Caco-2 (cell line): ENCODE data around the gene NEMP2. TPM values are rescaled to one million over a fixed set of nuclear protein-coding genes. Genes with fewer than 3 reads are reported as not detected.

Experiments
- BruUV-seq: library from RNA; stranded (reverse); fragments of 400-500 nt; replicated peaks from 2 replicates; lab custom pipeline; 2021; lab: Mats Ljungman, UMichigan
- CTCF ChIA-PET: fragments of 300-600 bp; sonication (Branson Sonifier 250); formaldehyde crosslinking; loops from one replicate; lab custom pipeline; 2022; ENCODE audit warnings: antibody characterized with exemption; lab: Charles Lee
- POLR2A ChIA-PET: fragments of 300-600 bp; sonication (Branson Sonifier 250); formaldehyde crosslinking; loops from one replicate; lab custom pipeline; 2022; ENCODE audit warnings: antibody characterized with exemption; lab: Charles Lee
- DNase-seq, 2 experiments: peaks; one replicate each; pipeline versions ENCODE4 v3.0.0 to v3.0.0-alpha.2; 2020 to 2022
- H3K27me3 ChIP-seq: replicated peaks from 2 replicates; pipeline ENCODE4 v1.6.0; 2011; ENCODE audit warnings: low read length; ENCODE audit not compliant: control insufficient read depth, insufficient read depth
- H3K36me3 ChIP-seq: 2 replicates; pipeline ENCODE4 v1.5.1; 2011; ENCODE audit warnings: low read length; ENCODE audit not compliant: control insufficient read depth, insufficient read depth
- H3K4me1 ChIP-seq: fragments of 250-450 bp; sonication (Bioruptor Pico); 2 replicates; pipeline ENCODE4 v1.5.1; 2020; ENCODE audit warnings: mild to moderate bottlenecking
- H3K4me3 ChIP-seq: 2 replicates; pipeline ENCODE4 v1.5.1; 2011; ENCODE audit warnings: low read depth, mild to moderate bottlenecking, control low read depth, low read length
- H3K9me3 ChIP-seq: fragments of 250-450 bp; sonication (Bioruptor Pico); 2 replicates; pipeline ENCODE4 v1.5.1; 2020; ENCODE audit warnings: mild to moderate bottlenecking, moderate library complexity
- H3K27ac Mint-ChIP-seq: one replicate; pipeline ENCODE4 v1.8.0; 2022; ENCODE audit warnings: mixed read lengths; ENCODE audit not compliant: unreplicated experiment
- H3K27me3 Mint-ChIP-seq: one replicate; pipeline ENCODE4 v1.8.0; 2022; ENCODE audit warnings: mixed read lengths; ENCODE audit not compliant: insufficient read depth, unreplicated experiment
- H3K36me3 Mint-ChIP-seq: one replicate; pipeline ENCODE4 v1.8.0; 2022; ENCODE audit warnings: mild to moderate bottlenecking, mixed read lengths; ENCODE audit not compliant: insufficient read depth, unreplicated experiment
- H3K4me1 Mint-ChIP-seq: one replicate; pipeline ENCODE4 v1.8.0; 2022; ENCODE audit warnings: low read depth, mixed read lengths; ENCODE audit not compliant: unreplicated experiment
- H3K4me3 Mint-ChIP-seq: one replicate; pipeline ENCODE4 v1.8.0; 2022; ENCODE audit warnings: mild to moderate bottlenecking, moderate library complexity, mixed read lengths; ENCODE audit not compliant: unreplicated experiment
- H3K9me3 Mint-ChIP-seq: one replicate; pipeline ENCODE4 v1.8.0; 2022; ENCODE audit warnings: mixed read lengths; ENCODE audit not compliant: unreplicated experiment
- intact Hi-C: fragments of 100-400 bp; cut with micrococcal nuclease; formaldehyde crosslinking; loops from one replicate; pipeline ENCODE4 v1.10.0; 2022; ENCODE audit not compliant: unreplicated experiment
- total RNA-seq: library from RNA; stranded (reverse); gene quantifications from 2 replicates; pipeline ENCODE4 v1.2.3, GENCODE V29; 2022
- TF ChIP-seq, protein P1 (sequence below), 2 experiments: fragments of 200-600 bp in 1 of 2; IDR thresholded peaks; 1 replicate in 1 of 2; 2 replicates in 1 of 2; pipeline versions ENCODE4 v1.5.1 to v1.8.0; 2011 to 2022; ENCODE audit warnings: antibody characterized with exemption in 1 of 2, control low read depth in 1 of 2, inconsistent platforms in 1 of 2, low read depth in 1 of 2, low read length in 1 of 2, mild to moderate bottlenecking in 1 of 2, moderate library complexity in 1 of 2; ENCODE audit not compliant: insufficient read depth in 1 of 2, severe bottlenecking in 1 of 2, unreplicated experiment in 1 of 2

Gene NEMP2
- total RNA-seq, 1 experiment from 2014 or later = 19.1 TPM

DNA sequence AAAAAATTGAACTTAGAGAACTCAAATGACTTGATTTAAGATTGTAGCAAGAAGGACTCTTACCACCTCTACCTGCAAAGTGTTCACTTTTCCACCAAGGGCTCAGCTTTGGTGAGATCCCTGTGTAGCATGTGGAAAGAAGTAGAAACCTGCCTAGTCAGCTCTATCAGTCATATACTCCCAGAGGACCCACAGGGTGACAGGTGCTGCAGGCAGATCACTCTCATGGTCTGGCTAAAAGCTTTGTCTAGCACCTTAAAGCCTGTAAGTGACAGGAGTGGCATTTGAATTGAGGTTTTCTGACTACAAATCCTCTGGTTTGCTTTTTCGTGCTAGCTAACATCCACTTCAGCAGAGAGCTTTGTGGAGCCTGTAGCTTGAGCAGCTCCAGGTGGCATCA, 18.7 kb upstream of the NEMP2 start:
- no peak overlapping the region for H3K4me3 Mint-ChIP-seq
- H3K9me3 Mint-ChIP-seq = peaks cover 9% of the 10 kb centered on the region
- no peak overlapping the region for H3K27ac Mint-ChIP-seq
- no peaks in the 10 kb centered on the region for H3K27me3 Mint-ChIP-seq
- Histone ChIP-seq H3K9me3 (no peaks in the 10 kb centered on the region), H3K4me1 (0 out of 2 replicates have a peak, but pooled peaks cover 6% of the 10 kb centered on the region), H3K4me3 (no peak overlapping the region), H3K27me3 (no peaks in the 10 kb centered on the region), H3K36me3 (no peaks in the 10 kb centered on the region)
- TF ChIP-seq, protein P1, sequence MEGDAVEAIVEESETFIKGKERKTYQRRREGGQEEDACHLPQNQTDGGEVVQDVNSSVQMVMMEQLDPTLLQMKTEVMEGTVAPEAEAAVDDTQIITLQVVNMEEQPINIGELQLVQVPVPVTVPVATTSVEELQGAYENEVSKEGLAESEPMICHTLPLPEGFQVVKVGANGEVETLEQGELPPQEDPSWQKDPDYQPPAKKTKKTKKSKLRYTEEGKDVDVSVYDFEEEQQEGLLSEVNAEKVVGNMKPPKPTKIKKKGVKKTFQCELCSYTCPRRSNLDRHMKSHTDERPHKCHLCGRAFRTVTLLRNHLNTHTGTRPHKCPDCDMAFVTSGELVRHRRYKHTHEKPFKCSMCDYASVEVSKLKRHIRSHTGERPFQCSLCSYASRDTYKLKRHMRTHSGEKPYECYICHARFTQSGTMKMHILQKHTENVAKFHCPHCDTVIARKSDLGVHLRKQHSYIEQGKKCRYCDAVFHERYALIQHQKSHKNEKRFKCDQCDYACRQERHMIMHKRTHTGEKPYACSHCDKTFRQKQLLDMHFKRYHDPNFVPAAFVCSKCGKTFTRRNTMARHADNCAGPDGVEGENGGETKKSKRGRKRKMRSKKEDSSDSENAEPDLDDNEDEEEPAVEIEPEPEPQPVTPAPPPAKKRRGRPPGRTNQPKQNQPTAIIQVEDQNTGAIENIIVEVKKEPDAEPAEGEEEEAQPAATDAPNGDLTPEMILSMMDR (IDR thresholded peaks at IDR 0.05; ENCODE audit: insufficient read depth in 1 of 2, low read depth in 1 of 2, low read length in 1 of 2, severe bottlenecking in 1 of 2, unreplicated experiment in 1 of 2) = no peak
- DNase-seq = no peak
- ChIA-PET POLR2A (no interaction called here), CTCF (no interaction called here)
- BruUV-seq = no TSS peak
- intact Hi-C loops = no loop called here
- no peaks in the 10 kb centered on the region for H3K36me3 Mint-ChIP-seq
- H3K4me1 Mint-ChIP-seq = no peaks in the 10 kb centered on the region

- no peak overlapping the region for H3K4me3 ChIP-seq
- no peaks in the 10 kb centered on the region for H3K36me3 ChIP-seq
- BruUV-seq = no TSS peak
- ChIA-PET POLR2A (no interaction called here), CTCF (no interaction called here)
- Mint-ChIP-seq H3K4me1 (peaks cover 3% of the 10 kb centered on the region), H3K27ac (no peak overlapping the region), H3K36me3 (no peaks in the 10 kb centered on the region), H3K9me3 (peaks cover 9% of the 10 kb centered on the region), H3K27me3 (no peaks in the 10 kb centered on the region), H3K4me3 (no peak overlapping the region)
- peaks cover 6% of the 10 kb centered on the region; the same call in 1 of the 2 replicates for H3K4me1 ChIP-seq
- H3K27me3 ChIP-seq = no peaks in the 10 kb centered on the region
- H3K9me3 ChIP-seq = no peaks in the 10 kb centered on the region
- TF ChIP-seq, protein P1 (IDR thresholded peaks at IDR 0.05; ENCODE audit: insufficient read depth in 1 of 2, low read depth in 1 of 2, low read length in 1 of 2, severe bottlenecking in 1 of 2, unreplicated experiment in 1 of 2) = no peak
- intact Hi-C loops = no loop called here
- DNase-seq = no peak
These were observed 17.4 kb upstream of the NEMP2 start for GRCh38 chr2:190551928-190552327.

- peaks cover 6% of the 10 kb centered on the region; the same call in 1 of the 2 replicates for H3K4me1 ChIP-seq
- BruUV-seq = no TSS peak
- ChIA-PET POLR2A (no interaction called here), CTCF (no interaction called here)
- H3K27me3 Mint-ChIP-seq = no peaks in the 10 kb centered on the region
- no peak overlapping the region for H3K4me3 Mint-ChIP-seq
- TF ChIP-seq, protein P1 (IDR thresholded peaks at IDR 0.05; ENCODE audit: insufficient read depth in 1 of 2, low read depth in 1 of 2, low read length in 1 of 2, severe bottlenecking in 1 of 2, unreplicated experiment in 1 of 2) = no peak
- intact Hi-C loops = no loop called here
- H3K36me3 Mint-ChIP-seq = no peaks in the 10 kb centered on the region
- no peaks in the 10 kb centered on the region for H3K9me3 ChIP-seq
- H3K36me3 ChIP-seq = no peaks in the 10 kb centered on the region
- H3K4me1 Mint-ChIP-seq = peaks cover 7% of the 10 kb centered on the region
- DNase-seq = no peak
- no peak overlapping the region for H3K27ac Mint-ChIP-seq
- H3K27me3 ChIP-seq = no peaks in the 10 kb centered on the region
- peaks cover 7% of the 10 kb centered on the region for H3K9me3 Mint-ChIP-seq
- no peak overlapping the region for H3K4me3 ChIP-seq
These were observed 15.6 kb upstream of the NEMP2 start for GRCh38 chr2:190550137-190550536.
